Sigmoid colon (tissue), 7 donors: ENCODE results near the gene PDE4D. TPM values are rescaled to one million over a fixed set of nuclear protein-coding genes. Genes with fewer than 3 reads are reported as not detected.

Experiments used
- DNase-seq: peaks from one replicate; pipeline ENCODE4 v3.0.0-alpha.2; 2019
- H3K27ac ChIP-seq, 4 donors: fragments of 200-600 bp; sonication (generic); one replicate each; pipeline ENCODE4 v1.5.1; 2016 to 2019; ENCODE audit warnings: mild to moderate bottlenecking in 1 of 4
- H3K27me3 ChIP-seq, 3 donors: fragments of 200-600 bp; sonication (generic); one replicate each; pipeline ENCODE4 v1.5.1; 2019; ENCODE audit warnings: mild to moderate bottlenecking in 1 of 3
- H3K36me3 ChIP-seq, 4 donors: fragments of 200-600 bp; sonication (generic); one replicate each; pipeline ENCODE4 v1.5.1; 2016 to 2019
- H3K4me1 ChIP-seq, 4 donors: fragments of 200-600 bp; sonication (generic); one replicate each; pipeline ENCODE4 v1.5.1; 2017 to 2019
- H3K4me3 ChIP-seq, 4 donors: fragments of 200-600 bp; sonication (generic); one replicate each; pipeline ENCODE4 v1.5.1; 2017 to 2019; ENCODE audit warnings: mild to moderate bottlenecking in 2 of 4, moderate library complexity in 1 of 4
- H3K9me3 ChIP-seq, 4 donors: fragments of 200-600 bp in 3 of 4; sonication (generic) in 3 of 4; one replicate each; pipeline versions ENCODE4 v1.5.1 to v1.6.1; 2013 to 2019
- EP300 ChIP-seq, 4 donors: sonication (generic); formaldehyde crosslinking; IDR thresholded peaks; one replicate each; pipeline ENCODE4 v1.6.1; 2017; ENCODE audit warnings: antibody characterized with exemption in 4 of 4
- POLR2A ChIP-seq, 2 donors: fragments of 450-650 bp; IDR thresholded peaks; one replicate each; pipeline ENCODE4 v1.6.1; 2016; ENCODE audit warnings: antibody characterized with exemption in 2 of 2, mild to moderate bottlenecking in 2 of 2, moderate library complexity in 2 of 2
- POLR2AphosphoS5 ChIP-seq, 4 donors: sonication (generic); formaldehyde crosslinking; IDR thresholded peaks; one replicate each; pipeline ENCODE4 v1.6.1; 2017; ENCODE audit warnings: antibody characterized with exemption in 4 of 4
- WGBS, 2 donors: extraction: QIAGEN DNeasy Blood & Tissue Kit; methylation state at CpG; one replicate each; pipeline ENCODE4 v1.1.7; 2013; 5-methylcytosine and 5-hydroxymethylcytosine counted together
- intact Hi-C: fragments of 100-400 bp; cut with DNase I; formaldehyde crosslinking; loops from one replicate; pipeline ENCODE4 v1.15.1; 2023
- polyA plus RNA-seq, 3 donors: library from polyadenylated mRNA; stranded (reverse); fragments of 200-250 nt; gene quantifications; one replicate each; pipeline ENCODE4 v1.2.3, GENCODE V29; 2013
- total RNA-seq, 4 donors: library from RNA; depleted of rRNA; stranded (reverse); fragments of >200 nt; gene quantifications; one replicate each; pipeline ENCODE4 v1.1.0, GENCODE V29; 2016
- TF ChIP-seq, protein P1 (sequence below), 4 experiments: fragments of 450-650 bp in 3 of 4; fragments of 200-600 bp in 1 of 4; IDR thresholded peaks; one replicate each; pipeline ENCODE4 v1.5.1; 2016 to 2019; ENCODE audit warnings: antibody characterized with exemption in 4 of 4, mild to moderate bottlenecking in 3 of 4, moderate library complexity in 2 of 4
- donor health status: healthy with polysubstance abuse.
- donor health status: Bipolar disorder and iron deficiency.
- donor health status: healthy.

The PDE4D gene
- total and polyA plus RNA-seq, 7 donors, result 6.0 to 289 (median 169) TPM

DNA sequence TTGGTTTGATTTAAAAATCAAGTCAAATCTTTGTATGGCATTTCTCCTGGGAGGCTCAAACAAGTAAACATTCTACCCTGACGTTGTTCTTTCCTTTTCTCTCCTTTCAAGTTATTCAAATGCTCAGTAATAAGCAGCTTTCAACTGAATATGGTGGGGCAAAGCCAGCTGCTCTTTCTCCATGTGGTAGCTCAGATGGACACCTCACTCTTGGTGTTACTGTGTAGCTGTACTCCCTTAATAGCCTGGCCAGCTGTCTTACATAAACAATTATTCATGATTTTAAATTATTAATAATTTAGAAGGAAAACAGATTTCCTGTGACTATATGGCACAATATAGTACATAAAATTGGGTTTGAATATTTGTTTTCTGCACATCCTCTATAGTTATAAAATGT lies 165.2 kb downstream of the PDE4D start:
- Histone ChIP-seq H3K4me1 (peaks cover 0 to 83% (median 66%) of the 10 kb centered on the region in 4 donors), H3K27me3 (no peaks in the 10 kb centered on the region), H3K9me3 (no peaks in the 10 kb centered on the region), H3K27ac (peak overlapping the region in 2 of 4 donors; percentile 78 to 84), H3K4me3 (no peak overlapping the region), H3K36me3 (no peaks in the 10 kb centered on the region)
- WGBS, 2 donors, result 54 to 62% methylated on average over 1 of the region's 1 CpG
- DNase-seq, result no peak
- TF ChIP-seq POLR2A (IDR thresholded peaks at IDR 0.05) (no peak), EP300 (IDR thresholded peaks at IDR 0.05) (no peak)
- intact Hi-C loops, result no loop called here

DNA sequence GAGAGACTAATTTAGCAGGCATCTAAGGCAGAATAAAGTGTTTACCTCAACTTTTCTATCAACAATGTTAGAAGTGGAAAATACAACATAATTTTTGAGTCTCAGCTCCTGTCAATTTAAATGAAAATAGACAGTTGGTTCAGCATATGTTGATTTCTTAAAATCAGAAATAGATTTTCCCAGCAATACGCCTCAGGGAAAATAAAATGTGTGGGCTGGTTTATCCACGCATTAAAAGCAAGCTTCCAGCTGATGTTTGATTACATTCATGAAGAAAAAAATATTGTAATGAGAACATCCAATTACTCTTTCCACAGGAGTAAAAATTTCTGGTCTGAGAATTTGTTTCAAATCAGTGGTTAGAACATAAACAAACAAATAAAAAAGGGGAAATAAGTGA lies 166.3 kb downstream of the PDE4D start:
- H3K27me3 ChIP-seq, result no peaks in the 10 kb centered on the region
- TF ChIP-seq POLR2AphosphoS5 (IDR thresholded peaks at IDR 0.05) (no peak), EP300 (IDR thresholded peaks at IDR 0.05) (no peak), POLR2A (IDR thresholded peaks at IDR 0.05) (no peak)
- TF ChIP-seq, protein P1, sequence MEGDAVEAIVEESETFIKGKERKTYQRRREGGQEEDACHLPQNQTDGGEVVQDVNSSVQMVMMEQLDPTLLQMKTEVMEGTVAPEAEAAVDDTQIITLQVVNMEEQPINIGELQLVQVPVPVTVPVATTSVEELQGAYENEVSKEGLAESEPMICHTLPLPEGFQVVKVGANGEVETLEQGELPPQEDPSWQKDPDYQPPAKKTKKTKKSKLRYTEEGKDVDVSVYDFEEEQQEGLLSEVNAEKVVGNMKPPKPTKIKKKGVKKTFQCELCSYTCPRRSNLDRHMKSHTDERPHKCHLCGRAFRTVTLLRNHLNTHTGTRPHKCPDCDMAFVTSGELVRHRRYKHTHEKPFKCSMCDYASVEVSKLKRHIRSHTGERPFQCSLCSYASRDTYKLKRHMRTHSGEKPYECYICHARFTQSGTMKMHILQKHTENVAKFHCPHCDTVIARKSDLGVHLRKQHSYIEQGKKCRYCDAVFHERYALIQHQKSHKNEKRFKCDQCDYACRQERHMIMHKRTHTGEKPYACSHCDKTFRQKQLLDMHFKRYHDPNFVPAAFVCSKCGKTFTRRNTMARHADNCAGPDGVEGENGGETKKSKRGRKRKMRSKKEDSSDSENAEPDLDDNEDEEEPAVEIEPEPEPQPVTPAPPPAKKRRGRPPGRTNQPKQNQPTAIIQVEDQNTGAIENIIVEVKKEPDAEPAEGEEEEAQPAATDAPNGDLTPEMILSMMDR (IDR thresholded peaks at IDR 0.05), result no peak
- H3K4me1 ChIP-seq, result peaks cover 0 to 74% (median 58%) of the 10 kb centered on the region in 4 donors
- no peaks in the 10 kb centered on the region for H3K9me3 ChIP-seq
- 83 to 88% methylated on average over 2 of the region's 2 CpGs for WGBS, 2 donors
- no peaks in the 10 kb centered on the region for H3K36me3 ChIP-seq
- no peak for DNase-seq
- peak overlapping the region in 2 of 4 donors; percentile 78 to 84 for H3K27ac ChIP-seq
- H3K4me3 ChIP-seq, result no peak overlapping the region
- intact Hi-C loops, result no loop called here

DNA sequence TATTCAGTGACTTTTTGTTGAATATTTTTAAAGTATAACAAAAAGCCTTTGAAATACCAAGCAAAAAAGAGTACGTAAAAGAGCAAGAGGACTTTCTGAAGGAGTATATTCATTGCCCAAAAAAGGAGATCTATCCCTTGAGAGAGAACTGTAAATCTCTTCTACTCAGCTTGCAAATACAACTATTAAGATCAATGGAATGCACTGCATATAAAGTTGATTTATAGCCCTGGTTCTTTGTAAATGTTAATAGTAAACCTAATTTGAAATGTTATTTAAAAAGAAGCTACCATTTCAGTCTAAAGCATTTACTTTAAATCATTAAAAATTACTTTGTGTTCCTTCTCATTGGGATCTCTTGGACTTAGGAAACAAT lies 168.1 kb downstream of the PDE4D start:
- DNase-seq, result no peak
- TF ChIP-seq POLR2A (IDR thresholded peaks at IDR 0.05) (no peak), POLR2AphosphoS5 (IDR thresholded peaks at IDR 0.05) (peak in 2 of 4 donors; percentile 52 to 55), EP300 (IDR thresholded peaks at IDR 0.05) (no peak)
- TF ChIP-seq, protein P1 (IDR thresholded peaks at IDR 0.05), result no peak
- no peaks in the 10 kb centered on the region for H3K9me3 ChIP-seq
- no peaks in the 10 kb centered on the region for H3K36me3 ChIP-seq
- no peaks in the 10 kb centered on the region for H3K27me3 ChIP-seq
- WGBS, 2 donors, result 84 to 91% methylated on average over 1 of the region's 1 CpG
- peaks cover 0 to 60% (median 51%) of the 10 kb centered on the region in 4 donors for H3K4me1 ChIP-seq
- intact Hi-C loops, result no loop called here
- no peak overlapping the region for H3K4me3 ChIP-seq
- H3K27ac ChIP-seq, result peak overlapping the region in 3 of 4 donors; percentile 75 to 84 (median 78)

DNA sequence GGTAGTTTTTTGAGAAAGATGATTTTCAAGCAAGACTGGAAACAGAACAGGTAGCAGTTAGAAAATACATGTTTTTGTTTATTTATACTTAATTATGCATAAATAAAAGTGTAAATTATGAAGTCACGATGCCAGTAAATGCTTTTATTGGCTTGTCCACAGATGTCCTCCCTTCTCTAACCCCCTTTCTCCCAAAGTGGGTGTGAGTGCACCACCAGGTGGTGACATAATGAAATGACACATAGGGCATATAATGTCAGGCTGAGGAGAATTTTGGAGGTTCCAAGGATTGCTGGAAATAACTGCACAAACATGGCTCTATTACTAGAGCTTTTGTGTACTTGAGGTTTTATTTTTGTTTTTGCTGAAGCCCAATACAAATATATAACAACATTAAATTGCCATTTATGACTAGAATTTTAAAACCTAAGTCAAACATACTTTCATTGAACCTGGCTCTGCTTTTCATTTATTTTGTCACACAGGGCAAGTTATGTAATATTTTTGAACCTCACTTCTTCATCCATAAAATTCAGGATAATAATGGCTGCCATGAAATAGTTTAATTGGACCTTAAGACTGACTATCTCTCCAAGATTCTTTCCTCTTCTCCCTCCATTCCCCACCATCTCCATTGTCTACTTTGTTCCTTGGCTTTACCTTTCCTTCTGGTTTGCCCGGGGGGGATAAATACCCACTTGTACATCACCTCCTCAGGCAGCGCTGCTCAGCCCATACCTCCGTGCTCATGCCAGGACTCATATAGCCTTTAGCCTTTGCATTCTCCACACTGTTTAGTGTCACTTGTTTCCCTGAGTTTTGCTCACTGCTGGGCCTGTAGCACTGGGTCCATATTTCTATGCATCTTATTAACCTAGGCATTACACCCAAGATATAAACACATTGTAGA lies 168.8 kb downstream of the PDE4D start:
- WGBS, 2 donors, result 62 to 68% methylated on average over 4 of the region's 4 CpGs
- Histone ChIP-seq H3K36me3 (no peaks in the 10 kb centered on the region), H3K4me1 (peaks cover 0 to 54% (median 46%) of the 10 kb centered on the region in 4 donors), H3K27me3 (no peaks in the 10 kb centered on the region), H3K4me3 (no peak overlapping the region), H3K27ac (peak overlapping the region in 3 of 4 donors; percentile 75 to 84 (median 78)), H3K9me3 (no peaks in the 10 kb centered on the region)
- TF ChIP-seq EP300 (IDR thresholded peaks at IDR 0.05), result no peak
- TF ChIP-seq, protein P1 (IDR thresholded peaks at IDR 0.05), result peak in 3 of 4 experiments; percentile 42 to 46 (median 45)
- TF ChIP-seq POLR2A (IDR thresholded peaks at IDR 0.05), result no peak
- peak in 1 of 4 donors; percentile 9 for TF ChIP-seq POLR2AphosphoS5 (IDR thresholded peaks at IDR 0.05)
- intact Hi-C loops, result no loop called here
- no peak for DNase-seq

DNA sequence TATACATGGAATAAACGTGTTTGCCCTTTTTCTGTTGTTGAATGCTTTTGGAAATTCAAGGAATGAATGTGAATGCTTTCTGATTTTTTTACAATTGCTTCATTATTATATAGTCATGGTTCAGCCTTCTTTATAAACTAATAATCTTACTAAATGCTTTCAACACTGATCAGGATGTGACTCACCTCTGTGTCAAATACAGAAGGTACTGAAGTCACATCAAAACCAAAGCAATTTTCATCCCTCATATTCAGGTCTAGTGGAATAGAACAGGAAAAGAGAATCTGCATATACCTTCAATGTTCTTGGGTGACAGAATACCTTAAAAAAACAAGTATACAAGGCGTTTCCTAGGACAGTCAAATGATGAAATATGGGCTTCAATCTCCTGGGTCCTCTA lies 170.7 kb downstream of the PDE4D start:
- no peaks in the 10 kb centered on the region for H3K27me3 ChIP-seq
- intact Hi-C loops, result no loop called here
- H3K9me3 ChIP-seq, result no peaks in the 10 kb centered on the region
- TF ChIP-seq EP300 (IDR thresholded peaks at IDR 0.05) (no peak), POLR2AphosphoS5 (IDR thresholded peaks at IDR 0.05) (no peak), POLR2A (IDR thresholded peaks at IDR 0.05) (no peak)
- TF ChIP-seq, protein P1 (IDR thresholded peaks at IDR 0.05), result no peak
- H3K4me3 ChIP-seq, result no peak overlapping the region
- no peak for DNase-seq
- 81 to 82% methylated on average over 2 of the region's 2 CpGs for WGBS, 2 donors
- H3K27ac ChIP-seq, result peak overlapping the region in 2 of 4 donors; percentile 78 to 84
- H3K36me3 ChIP-seq, result no peaks in the 10 kb centered on the region
- H3K4me1 ChIP-seq, result peaks cover 0 to 53% (median 36%) of the 10 kb centered on the region in 4 donors
